Endodermal cell (in vitro differentiated cells): Measurements from ENCODE around the gene RCL1. TPM values are rescaled to one million over a fixed set of nuclear protein-coding genes. Genes with fewer than 3 reads are reported as not detected.

Experiments used
- DNase-seq: peaks from one replicate; pipeline ENCODE4 v3.0.0-alpha.2; 2017
- H3K27ac ChIP-seq: 2 replicates; pipeline ENCODE4 v1.5.1; 2013; ENCODE audit warnings: mild to moderate bottlenecking, low read depth, low read length, moderate library complexity
- H3K27me3 ChIP-seq: 2 replicates; pipeline ENCODE4 v1.6.1; 2013; ENCODE audit warnings: mild to moderate bottlenecking, low read length, moderate library complexity; ENCODE audit not compliant: insufficient read depth, control insufficient read depth, poor library complexity, severe bottlenecking
- H3K36me3 ChIP-seq: 2 replicates; pipeline ENCODE4 v1.7.0; 2013; ENCODE audit warnings: mild to moderate bottlenecking, low read length, moderate library complexity; ENCODE audit not compliant: control insufficient read depth, insufficient read depth
- H3K4me1 ChIP-seq: one replicate; pipeline ENCODE4 v1.7.0; 2013; ENCODE audit warnings: low read length; ENCODE audit not compliant: control insufficient read depth, insufficient read depth
- H3K4me3 ChIP-seq: 2 replicates; pipeline ENCODE4 v1.5.1; 2013; ENCODE audit warnings: mild to moderate bottlenecking, low read length, moderate library complexity
- H3K9ac ChIP-seq: 2 replicates; pipeline ENCODE4 v1.6.1; 2013; ENCODE audit warnings: mild to moderate bottlenecking, low read length, moderate library complexity; ENCODE audit not compliant: poor library complexity, severe bottlenecking; ENCODE audit errors: extremely low read depth
- H3K9me3 ChIP-seq: 2 replicates; pipeline ENCODE4 v1.6.1; 2013; ENCODE audit warnings: mild to moderate bottlenecking, low read length, moderate library complexity; ENCODE audit not compliant: control insufficient read depth
- H3K27ac Mint-ChIP-seq: 2 replicates; pipeline ENCODE4 v1.8.0; 2020; ENCODE audit warnings: mixed read lengths
- H3K27me3 Mint-ChIP-seq: 2 replicates; pipeline ENCODE4 v1.8.0; 2021; ENCODE audit warnings: mild to moderate bottlenecking, mixed read lengths; ENCODE audit not compliant: insufficient read depth
- H3K36me3 Mint-ChIP-seq: 2 replicates; pipeline ENCODE4 v1.8.0; 2020; ENCODE audit warnings: low read depth, mixed read lengths
- H3K4me1 Mint-ChIP-seq: 2 replicates; pipeline ENCODE4 v1.8.0; 2020; ENCODE audit warnings: mixed read lengths
- H3K4me3 Mint-ChIP-seq: 2 replicates; pipeline ENCODE4 v1.8.0; 2020; ENCODE audit warnings: mild to moderate bottlenecking, moderate library complexity, mixed read lengths
- H3K9me3 Mint-ChIP-seq: 2 replicates; pipeline ENCODE4 v1.8.0; 2020; ENCODE audit warnings: mild to moderate bottlenecking, mixed read lengths
- WGBS, 2 experiments: methylation state at CpG; one replicate each; pipeline versions ENCODE4 v1.1.5 to v1.1.7; 2013; ENCODE audit warnings: missing lambda C conversion rate in 2 of 2, mixed read lengths in 1 of 2; ENCODE audit not compliant: insufficient coverage in 1 of 2, insufficient read length in 1 of 2; 5-methylcytosine and 5-hydroxymethylcytosine counted together
- total RNA-seq, 2 donors: library from RNA; stranded (reverse); fragmentation: NEBNext Ultra II Directional in 1 of 2; extraction: Animal tissue kit (Norgen Biotek cat#: 25700) in 1 of 2; gene quantifications; 2 replicates in 1 of 2; 3 replicates in 1 of 2; pipeline ENCODE4 v1.2.1, GENCODE V29; 2021
- TF ChIP-seq, protein P1 (sequence below): fragments of 200-600 bp; sonication (generic); conservative IDR thresholded peaks from 2 replicates; pipeline ENCODE4 v1.5.0; 2021; ENCODE audit warnings: antibody characterized with exemption, mild to moderate bottlenecking

RCL1 gene
- total RNA-seq, 2 donors from 2014 or later = 13.2 to 18.6 TPM

DNA sequence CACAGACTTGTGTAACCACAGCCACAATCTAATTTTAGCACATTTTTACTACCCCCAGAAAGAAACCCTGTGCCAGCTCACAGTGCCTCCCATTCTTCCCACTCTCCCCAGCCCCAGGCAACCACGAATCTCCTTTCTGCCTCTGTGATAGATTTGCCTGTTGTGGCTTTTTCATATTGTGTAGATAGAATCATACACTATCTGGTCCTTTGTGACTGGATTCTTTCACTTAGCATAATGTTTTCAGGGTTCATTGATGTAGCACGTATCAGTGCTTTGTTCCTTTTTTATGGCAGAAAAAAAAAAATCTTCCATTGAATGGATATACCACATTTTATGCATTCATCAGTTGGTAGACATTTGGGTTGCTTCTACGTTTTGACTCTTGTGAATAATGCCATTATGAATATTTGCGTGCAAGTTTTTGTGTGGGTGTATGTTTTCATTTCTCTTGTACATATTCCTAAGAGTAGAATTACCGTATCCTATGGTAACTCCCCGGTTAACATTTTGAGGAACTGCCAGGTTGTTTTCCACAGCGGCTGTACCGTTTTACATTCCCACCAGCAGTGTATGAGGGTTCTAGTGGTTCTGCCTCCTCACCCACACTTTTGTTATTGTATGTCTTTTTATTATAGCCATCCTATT, 64.5 kb downstream of the RCL1 start:
- Mint-ChIP-seq H3K27ac (no peak overlapping the region), H3K27me3 (no peaks in the 10 kb centered on the region), H3K9me3 (no peaks in the 10 kb centered on the region), H3K36me3 (peaks cover 53% of the 10 kb centered on the region), H3K4me3 (no peak overlapping the region), H3K4me1 (peaks cover 2% of the 10 kb centered on the region)
- peaks cover under 1% of the 10 kb centered on the region for H3K4me1 ChIP-seq
- H3K9ac ChIP-seq = no peak overlapping the region
- no peak overlapping the region for H3K4me3 ChIP-seq
- H3K27ac ChIP-seq = no peak overlapping the region
- 83 to 100% methylated on average over 1 to 8 of the region's 8 CpGs for WGBS, 2 experiments
- no peaks in the 10 kb centered on the region for H3K27me3 ChIP-seq
- peaks cover 35% of the 10 kb centered on the region for H3K36me3 ChIP-seq
- TF ChIP-seq, protein P1, sequence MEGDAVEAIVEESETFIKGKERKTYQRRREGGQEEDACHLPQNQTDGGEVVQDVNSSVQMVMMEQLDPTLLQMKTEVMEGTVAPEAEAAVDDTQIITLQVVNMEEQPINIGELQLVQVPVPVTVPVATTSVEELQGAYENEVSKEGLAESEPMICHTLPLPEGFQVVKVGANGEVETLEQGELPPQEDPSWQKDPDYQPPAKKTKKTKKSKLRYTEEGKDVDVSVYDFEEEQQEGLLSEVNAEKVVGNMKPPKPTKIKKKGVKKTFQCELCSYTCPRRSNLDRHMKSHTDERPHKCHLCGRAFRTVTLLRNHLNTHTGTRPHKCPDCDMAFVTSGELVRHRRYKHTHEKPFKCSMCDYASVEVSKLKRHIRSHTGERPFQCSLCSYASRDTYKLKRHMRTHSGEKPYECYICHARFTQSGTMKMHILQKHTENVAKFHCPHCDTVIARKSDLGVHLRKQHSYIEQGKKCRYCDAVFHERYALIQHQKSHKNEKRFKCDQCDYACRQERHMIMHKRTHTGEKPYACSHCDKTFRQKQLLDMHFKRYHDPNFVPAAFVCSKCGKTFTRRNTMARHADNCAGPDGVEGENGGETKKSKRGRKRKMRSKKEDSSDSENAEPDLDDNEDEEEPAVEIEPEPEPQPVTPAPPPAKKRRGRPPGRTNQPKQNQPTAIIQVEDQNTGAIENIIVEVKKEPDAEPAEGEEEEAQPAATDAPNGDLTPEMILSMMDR = no peak
- DNase-seq = no peak
- H3K9me3 ChIP-seq = no peaks in the 10 kb centered on the region

DNA sequence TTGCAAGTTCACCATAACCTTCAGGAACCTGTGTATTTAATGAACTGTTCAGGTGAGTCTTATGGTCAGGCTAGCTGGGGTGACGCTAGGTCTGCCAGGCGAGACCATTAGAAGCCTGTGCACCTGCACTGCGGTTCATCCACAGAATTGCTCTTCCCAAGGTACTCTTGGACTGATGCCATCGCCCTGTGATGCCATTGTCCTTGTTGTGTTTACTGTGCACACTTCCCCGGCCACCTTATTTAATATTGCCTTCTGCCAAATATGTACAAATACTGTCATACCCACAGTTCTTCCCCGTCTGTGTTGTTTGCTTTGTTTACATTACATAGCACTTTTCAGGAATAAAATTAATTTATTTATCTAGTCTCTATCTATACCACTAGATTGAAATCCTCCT, 66.3 kb downstream of the RCL1 start:
- Mint-ChIP-seq H3K4me1 (peaks cover 2% of the 10 kb centered on the region), H3K4me3 (no peak overlapping the region), H3K27me3 (no peaks in the 10 kb centered on the region), H3K9me3 (no peaks in the 10 kb centered on the region), H3K36me3 (peaks cover 48% of the 10 kb centered on the region), H3K27ac (no peak overlapping the region)
- Histone ChIP-seq H3K9ac (no peak overlapping the region), H3K9me3 (no peaks in the 10 kb centered on the region), H3K36me3 (peaks cover 29% of the 10 kb centered on the region), H3K27me3 (no peaks in the 10 kb centered on the region), H3K4me3 (no peak overlapping the region), H3K27ac (no peak overlapping the region), H3K4me1 (peaks cover 8% of the 10 kb centered on the region)
- DNase-seq = no peak
- TF ChIP-seq, protein P1 = no peak
- 88 to 96% methylated on average over 4 to 6 of the region's 6 CpGs for WGBS, 2 experiments

DNA sequence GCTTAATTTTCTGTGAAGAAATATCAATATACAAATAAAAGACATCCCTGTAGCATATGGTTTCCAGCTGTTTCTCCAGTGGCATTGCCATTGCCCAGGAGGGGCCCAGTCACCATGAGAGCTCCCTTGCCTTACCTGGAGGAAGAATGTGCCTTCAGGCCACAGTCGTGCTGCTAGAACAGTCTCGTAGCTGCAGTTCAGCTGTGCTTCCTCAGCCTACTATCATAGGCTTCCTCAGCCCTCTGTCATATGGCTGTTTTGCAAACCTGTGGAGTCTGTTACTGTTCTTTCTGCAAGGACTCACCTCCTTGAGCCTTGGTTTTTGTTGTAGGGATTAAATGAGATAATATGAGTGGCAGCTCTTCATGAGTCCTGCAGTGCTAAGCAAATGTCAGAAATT, 67.6 kb downstream of the RCL1 start:
- Histone ChIP-seq H3K27ac (no peak overlapping the region), H3K4me1 (peaks cover 8% of the 10 kb centered on the region), H3K4me3 (no peak overlapping the region), H3K27me3 (no peaks in the 10 kb centered on the region), H3K9me3 (no peaks in the 10 kb centered on the region), H3K9ac (no peak overlapping the region), H3K36me3 (peaks cover 25% of the 10 kb centered on the region)
- H3K27ac Mint-ChIP-seq = no peak overlapping the region
- DNase-seq = no peak
- no peaks in the 10 kb centered on the region for H3K9me3 Mint-ChIP-seq
- no peaks in the 10 kb centered on the region for H3K4me1 Mint-ChIP-seq
- no peaks in the 10 kb centered on the region for H3K27me3 Mint-ChIP-seq
- 46% methylated on average over 2 of the region's 2 CpGs; no CpG with 5 or more reads in 1 of the 2 experiments for WGBS, 2 experiments
- TF ChIP-seq, protein P1 = no peak
- H3K36me3 Mint-ChIP-seq = peaks cover 43% of the 10 kb centered on the region
- H3K4me3 Mint-ChIP-seq = no peak overlapping the region
